HEK293 (cell line): ENCODE data around the gene ZNF350.

Experiments used
- BCL11A ChIP-seq: fragments of 450-650 bp; formaldehyde crosslinking; IDR thresholded peaks from 2 replicates; pipeline ENCODE4 v1.5.1; 2016; ENCODE audit warnings: low read depth, missing biosample characterization, missing genetic modification characterization
- GLIS1 ChIP-seq: fragments of 450-650 bp; formaldehyde crosslinking; IDR thresholded peaks from 2 replicates; pipeline ENCODE4 v1.5.1; 2016; ENCODE audit warnings: missing biosample characterization, missing genetic modification characterization
- KLF9 ChIP-seq: fragments of 450-650 bp; formaldehyde crosslinking; IDR thresholded peaks from 2 replicates; pipeline ENCODE4 v1.5.1; 2016; ENCODE audit warnings: missing biosample characterization, missing genetic modification characterization, low read depth
- ZBTB1 ChIP-seq: fragments of 450-650 bp; formaldehyde crosslinking; IDR thresholded peaks from 2 replicates; pipeline ENCODE4 v1.5.1; 2016; ENCODE audit warnings: missing biosample characterization, missing genetic modification characterization
- ZNF184 ChIP-seq: fragments of 450-650 bp; IDR thresholded peaks from 2 replicates; pipeline ENCODE4 v1.5.1; 2018; ENCODE audit warnings: missing biosample characterization, mild to moderate bottlenecking, missing genetic modification characterization
- ZNF239 ChIP-seq: fragments of 450-650 bp; formaldehyde crosslinking; IDR thresholded peaks from 2 replicates; pipeline ENCODE4 v1.5.1; 2016; ENCODE audit warnings: missing biosample characterization, missing genetic modification characterization
- ZNF274 ChIP-seq, 2 experiments: fragments of 200-500 bp in 1 of 2; fragments of 450-650 bp in 1 of 2; sonication (Bioruptor generic) in 1 of 2; formaldehyde crosslinking in 1 of 2; IDR thresholded peaks; 2 replicates each; pipeline versions ENCODE4 v1.5.1 to v1.6.1; 2014 to 2016; ENCODE audit warnings: borderline replicate concordance in 1 of 2, inconsistent platforms in 1 of 2, low read length in 1 of 2, missing biosample characterization in 1 of 2, missing genetic modification characterization in 1 of 2
- ZNF350 ChIP-seq: fragments of 450-650 bp; formaldehyde crosslinking; IDR thresholded peaks from 2 replicates; pipeline ENCODE4 v1.5.0; 2017; ENCODE audit warnings: missing biosample characterization, mild to moderate bottlenecking, missing genetic modification characterization
- ZNF354C ChIP-seq: fragments of 450-650 bp; formaldehyde crosslinking; IDR thresholded peaks from 2 replicates; pipeline ENCODE4 v1.5.1; 2016; ENCODE audit warnings: missing biosample characterization, missing genetic modification characterization, low read depth, borderline replicate concordance
- ZNF404 ChIP-seq: fragments of 450-650 bp; formaldehyde crosslinking; IDR thresholded peaks from 2 replicates; pipeline ENCODE4 v1.5.1; 2017; ENCODE audit warnings: missing biosample characterization, missing genetic modification characterization
- ZNF426 ChIP-seq: fragments of 450-650 bp; formaldehyde crosslinking; IDR thresholded peaks from 2 replicates; pipeline ENCODE4 v1.5.1; 2017; ENCODE audit warnings: missing biosample characterization, missing genetic modification characterization, mild to moderate bottlenecking, inconsistent platforms, moderate library complexity
- ZNF433 ChIP-seq: fragments of 450-650 bp; formaldehyde crosslinking; IDR thresholded peaks from 2 replicates; pipeline ENCODE4 v1.5.1; 2016; ENCODE audit warnings: missing biosample characterization, missing genetic modification characterization, low read depth
- ZNF555 ChIP-seq: fragments of 450-650 bp; formaldehyde crosslinking; conservative IDR thresholded peaks from 2 replicates; pipeline ENCODE4 v1.5.1; 2017; ENCODE audit warnings: missing biosample characterization, mild to moderate bottlenecking, missing genetic modification characterization, inconsistent platforms
- ZNF561 ChIP-seq: fragments of 450-650 bp; IDR thresholded peaks from 2 replicates; pipeline ENCODE4 v1.5.1; 2018; ENCODE audit warnings: missing biosample characterization, missing genetic modification characterization, borderline replicate concordance
- ZNF621 ChIP-seq: fragments of 450-650 bp; formaldehyde crosslinking; IDR thresholded peaks from 2 replicates; pipeline ENCODE4 v1.5.1; 2017; ENCODE audit warnings: missing biosample characterization, missing genetic modification characterization
- ZNF654 ChIP-seq: fragments of 450-650 bp; formaldehyde crosslinking; IDR thresholded peaks from 2 replicates; pipeline ENCODE4 v1.5.1; 2016; ENCODE audit warnings: low read depth, missing biosample characterization, missing genetic modification characterization
- ZNF677 ChIP-seq: fragments of 450-650 bp; IDR thresholded peaks from 2 replicates; pipeline ENCODE4 v1.5.0; 2018; ENCODE audit warnings: missing biosample characterization, mild to moderate bottlenecking, missing genetic modification characterization, moderate library complexity
- ZNF776 ChIP-seq: fragments of 450-650 bp; formaldehyde crosslinking; IDR thresholded peaks from 2 replicates; pipeline ENCODE4 v1.5.0; 2017; ENCODE audit warnings: missing biosample characterization, missing genetic modification characterization, borderline replicate concordance
- ZNF777 ChIP-seq: fragments of 450-650 bp; formaldehyde crosslinking; IDR thresholded peaks from 2 replicates; pipeline ENCODE4 v1.5.1; 2017; ENCODE audit warnings: missing biosample characterization, missing genetic modification characterization, borderline replicate concordance
- ZXDB ChIP-seq: fragments of 450-650 bp; formaldehyde crosslinking; IDR thresholded peaks from 2 replicates; pipeline ENCODE4 v1.5.1; 2016; ENCODE audit warnings: missing biosample characterization, missing genetic modification characterization
- TF ChIP-seq, protein P1 (sequence below): fragments of 450-650 bp; formaldehyde crosslinking; optimal IDR thresholded peaks from 2 replicates; pipeline ENCODE3; 2016; ENCODE audit warnings: missing biosample characterization, mild to moderate bottlenecking, missing genetic modification characterization
- TF ChIP-seq, protein P2 (sequence below): fragments of 450-650 bp; IDR thresholded peaks from 2 replicates; pipeline ENCODE4 v1.5.1; 2018; ENCODE audit warnings: missing biosample characterization, mild to moderate bottlenecking, missing genetic modification characterization
- TF ChIP-seq, protein P3 (sequence below): fragments of 450-650 bp; formaldehyde crosslinking; IDR thresholded peaks from 2 replicates; pipeline ENCODE4 v1.5.1; 2016; ENCODE audit warnings: missing biosample characterization, missing genetic modification characterization
- TF ChIP-seq, protein P4 (sequence below): fragments of 450-650 bp; formaldehyde crosslinking; IDR thresholded peaks from 2 replicates; pipeline ENCODE4 v1.5.1; 2016; ENCODE audit warnings: missing biosample characterization, missing genetic modification characterization
- TF ChIP-seq, protein P5 (sequence below): fragments of 450-650 bp; formaldehyde crosslinking; IDR thresholded peaks from 2 replicates; pipeline ENCODE4 v1.5.1; 2016; ENCODE audit warnings: missing biosample characterization, missing genetic modification characterization
- TF ChIP-seq, protein P6 (sequence below): fragments of 450-650 bp; formaldehyde crosslinking; IDR thresholded peaks from 2 replicates; pipeline ENCODE4 v1.5.1; 2016; ENCODE audit warnings: missing biosample characterization, missing genetic modification characterization, low read depth

The ZNF350 gene

DNA sequence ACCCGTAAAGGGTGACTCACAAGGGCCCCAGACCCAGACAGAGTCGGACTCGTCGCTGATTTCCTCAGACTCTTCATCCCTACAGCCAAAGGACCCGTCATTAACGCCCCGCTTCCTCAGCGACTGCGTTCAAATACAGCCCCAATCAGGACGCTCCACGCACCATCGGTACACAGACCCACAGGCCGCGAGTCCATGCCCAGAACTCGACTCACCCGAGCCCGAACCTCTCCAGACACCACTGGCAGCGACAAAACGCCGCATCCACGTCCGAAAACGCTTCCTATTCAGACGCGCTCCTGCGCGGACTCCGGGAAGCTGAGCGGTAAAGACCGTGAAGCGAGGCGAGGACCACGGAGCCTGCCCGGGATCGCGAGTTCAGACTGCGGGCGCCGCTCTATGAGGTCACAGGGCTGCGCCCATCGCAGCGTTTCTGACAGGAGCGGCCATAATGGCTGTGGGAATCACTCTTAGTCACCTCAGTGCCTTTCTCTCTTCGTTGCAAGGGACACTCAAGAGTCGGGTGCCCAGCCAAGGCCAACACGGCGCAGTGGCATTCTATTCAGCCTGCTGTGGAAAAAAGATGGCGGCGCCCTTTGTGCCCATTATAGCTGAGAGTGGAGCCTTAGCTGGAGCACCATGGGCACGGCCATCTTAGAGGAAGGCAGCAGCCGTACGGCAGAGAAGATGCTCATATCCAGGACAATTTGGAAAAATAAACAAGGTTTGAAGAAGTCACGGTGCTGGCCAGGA is 41.6 kb upstream of the ZNF350 start, which contains the start of gene ZNF614 (continued):
- no peak for TF ChIP-seq BCL11A (tag by site-specific recombination)
- peak; percentile 78 for TF ChIP-seq ZXDB
- TF ChIP-seq, protein P1, sequence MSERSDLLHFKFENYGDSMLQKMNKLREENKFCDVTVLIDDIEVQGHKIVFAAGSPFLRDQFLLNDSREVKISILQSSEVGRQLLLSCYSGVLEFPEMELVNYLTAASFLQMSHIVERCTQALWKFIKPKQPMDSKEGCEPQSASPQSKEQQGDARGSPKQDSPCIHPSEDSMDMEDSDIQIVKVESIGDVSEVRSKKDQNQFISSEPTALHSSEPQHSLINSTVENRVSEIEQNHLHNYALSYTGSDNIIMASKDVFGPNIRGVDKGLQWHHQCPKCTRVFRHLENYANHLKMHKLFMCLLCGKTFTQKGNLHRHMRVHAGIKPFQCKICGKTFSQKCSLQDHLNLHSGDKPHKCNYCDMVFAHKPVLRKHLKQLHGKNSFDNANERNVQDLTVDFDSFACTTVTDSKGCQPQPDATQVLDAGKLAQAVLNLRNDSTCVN: peak; percentile 72
- TF ChIP-seq ZNF184 (tag by site-specific recombination): no peak
- TF ChIP-seq, protein P2, sequence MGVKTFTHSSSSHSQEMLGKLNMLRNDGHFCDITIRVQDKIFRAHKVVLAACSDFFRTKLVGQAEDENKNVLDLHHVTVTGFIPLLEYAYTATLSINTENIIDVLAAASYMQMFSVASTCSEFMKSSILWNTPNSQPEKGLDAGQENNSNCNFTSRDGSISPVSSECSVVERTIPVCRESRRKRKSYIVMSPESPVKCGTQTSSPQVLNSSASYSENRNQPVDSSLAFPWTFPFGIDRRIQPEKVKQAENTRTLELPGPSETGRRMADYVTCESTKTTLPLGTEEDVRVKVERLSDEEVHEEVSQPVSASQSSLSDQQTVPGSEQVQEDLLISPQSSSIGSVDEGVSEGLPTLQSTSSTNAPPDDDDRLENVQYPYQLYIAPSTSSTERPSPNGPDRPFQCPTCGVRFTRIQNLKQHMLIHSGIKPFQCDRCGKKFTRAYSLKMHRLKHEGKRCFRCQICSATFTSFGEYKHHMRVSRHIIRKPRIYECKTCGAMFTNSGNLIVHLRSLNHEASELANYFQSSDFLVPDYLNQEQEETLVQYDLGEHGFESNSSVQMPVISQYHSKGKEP (tag by site-specific recombination): no peak
- no peak for TF ChIP-seq ZNF354C (tag by site-specific recombination)
- TF ChIP-seq ZNF239: no peak
- TF ChIP-seq, protein P3, sequence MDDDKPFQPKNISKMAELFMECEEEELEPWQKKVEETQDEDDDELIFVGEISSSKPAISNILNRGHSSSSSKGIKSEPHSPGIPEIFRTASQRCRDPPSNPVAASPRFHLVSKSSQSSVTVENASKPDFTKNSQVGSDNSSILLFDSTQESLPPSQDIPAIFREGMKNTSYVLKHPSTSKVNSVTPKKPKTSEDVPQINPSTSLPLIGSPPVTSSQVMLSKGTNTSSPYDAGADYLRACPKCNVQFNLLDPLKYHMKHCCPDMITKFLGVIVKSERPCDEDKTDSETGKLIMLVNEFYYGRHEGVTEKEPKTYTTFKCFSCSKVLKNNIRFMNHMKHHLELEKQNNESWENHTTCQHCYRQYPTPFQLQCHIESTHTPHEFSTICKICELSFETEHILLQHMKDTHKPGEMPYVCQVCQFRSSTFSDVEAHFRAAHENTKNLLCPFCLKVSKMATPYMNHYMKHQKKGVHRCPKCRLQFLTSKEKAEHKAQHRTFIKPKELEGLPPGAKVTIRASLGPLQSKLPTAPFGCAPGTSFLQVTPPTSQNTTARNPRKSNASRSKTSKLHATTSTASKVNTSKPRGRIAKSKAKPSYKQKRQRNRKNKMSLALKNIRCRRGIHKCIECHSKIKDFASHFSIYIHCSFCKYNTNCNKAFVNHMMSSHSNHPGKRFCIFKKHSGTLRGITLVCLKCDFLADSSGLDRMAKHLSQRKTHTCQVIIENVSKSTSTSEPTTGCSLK (tag by site-specific recombination): no peak
- TF ChIP-seq, protein P4, sequence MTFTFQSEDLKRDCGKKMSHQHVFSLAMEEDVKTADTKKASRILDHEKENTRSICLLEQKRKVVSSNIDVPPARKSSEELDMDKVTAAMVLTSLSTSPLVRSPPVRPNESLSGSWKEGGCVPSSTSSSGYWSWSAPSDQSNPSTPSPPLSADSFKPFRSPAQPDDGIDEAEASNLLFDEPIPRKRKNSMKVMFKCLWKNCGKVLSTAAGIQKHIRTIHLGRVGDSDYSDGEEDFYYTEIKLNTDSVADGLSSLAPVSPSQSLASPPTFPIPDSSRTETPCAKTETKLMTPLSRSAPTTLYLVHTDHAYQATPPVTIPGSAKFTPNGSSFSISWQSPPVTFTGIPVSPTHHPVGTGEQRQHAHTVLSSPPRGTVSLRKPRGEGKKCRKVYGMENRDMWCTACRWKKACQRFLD: no peak
- no peak for TF ChIP-seq ZNF777 (tag by site-specific recombination)
- no peak for TF ChIP-seq ZNF404 (tag by site-specific recombination)
- no peak for TF ChIP-seq GLIS1 (tag by site-specific recombination)
- no peak for TF ChIP-seq ZNF776 (tag by site-specific recombination)
- no peak for TF ChIP-seq ZNF426
- TF ChIP-seq ZNF350 (tag by site-specific recombination): no peak
- TF ChIP-seq ZNF561 (tag by site-specific recombination): no peak
- TF ChIP-seq, protein P5, sequence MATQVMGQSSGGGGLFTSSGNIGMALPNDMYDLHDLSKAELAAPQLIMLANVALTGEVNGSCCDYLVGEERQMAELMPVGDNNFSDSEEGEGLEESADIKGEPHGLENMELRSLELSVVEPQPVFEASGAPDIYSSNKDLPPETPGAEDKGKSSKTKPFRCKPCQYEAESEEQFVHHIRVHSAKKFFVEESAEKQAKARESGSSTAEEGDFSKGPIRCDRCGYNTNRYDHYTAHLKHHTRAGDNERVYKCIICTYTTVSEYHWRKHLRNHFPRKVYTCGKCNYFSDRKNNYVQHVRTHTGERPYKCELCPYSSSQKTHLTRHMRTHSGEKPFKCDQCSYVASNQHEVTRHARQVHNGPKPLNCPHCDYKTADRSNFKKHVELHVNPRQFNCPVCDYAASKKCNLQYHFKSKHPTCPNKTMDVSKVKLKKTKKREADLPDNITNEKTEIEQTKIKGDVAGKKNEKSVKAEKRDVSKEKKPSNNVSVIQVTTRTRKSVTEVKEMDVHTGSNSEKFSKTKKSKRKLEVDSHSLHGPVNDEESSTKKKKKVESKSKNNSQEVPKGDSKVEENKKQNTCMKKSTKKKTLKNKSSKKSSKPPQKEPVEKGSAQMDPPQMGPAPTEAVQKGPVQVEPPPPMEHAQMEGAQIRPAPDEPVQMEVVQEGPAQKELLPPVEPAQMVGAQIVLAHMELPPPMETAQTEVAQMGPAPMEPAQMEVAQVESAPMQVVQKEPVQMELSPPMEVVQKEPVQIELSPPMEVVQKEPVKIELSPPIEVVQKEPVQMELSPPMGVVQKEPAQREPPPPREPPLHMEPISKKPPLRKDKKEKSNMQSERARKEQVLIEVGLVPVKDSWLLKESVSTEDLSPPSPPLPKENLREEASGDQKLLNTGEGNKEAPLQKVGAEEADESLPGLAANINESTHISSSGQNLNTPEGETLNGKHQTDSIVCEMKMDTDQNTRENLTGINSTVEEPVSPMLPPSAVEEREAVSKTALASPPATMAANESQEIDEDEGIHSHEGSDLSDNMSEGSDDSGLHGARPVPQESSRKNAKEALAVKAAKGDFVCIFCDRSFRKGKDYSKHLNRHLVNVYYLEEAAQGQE (tag by site-specific recombination): no peak
- no peak for TF ChIP-seq ZNF654 (tag by site-specific recombination)
- TF ChIP-seq KLF9: no peak; the same call in 1 of the 2 replicates
- TF ChIP-seq ZNF621: no peak
- TF ChIP-seq ZNF274 (IDR thresholded peaks at IDR 0.05; ENCODE audit: low read length): no peak
- no peak; the same call in 1 of the 2 replicates for TF ChIP-seq ZNF274 (tag by site-specific recombination; IDR thresholded peaks at IDR 0.05; ENCODE audit: borderline replicate concordance)
- no peak for TF ChIP-seq ZBTB1 (tag by site-specific recombination)
- TF ChIP-seq ZNF677: no peak
- TF ChIP-seq, protein P6, sequence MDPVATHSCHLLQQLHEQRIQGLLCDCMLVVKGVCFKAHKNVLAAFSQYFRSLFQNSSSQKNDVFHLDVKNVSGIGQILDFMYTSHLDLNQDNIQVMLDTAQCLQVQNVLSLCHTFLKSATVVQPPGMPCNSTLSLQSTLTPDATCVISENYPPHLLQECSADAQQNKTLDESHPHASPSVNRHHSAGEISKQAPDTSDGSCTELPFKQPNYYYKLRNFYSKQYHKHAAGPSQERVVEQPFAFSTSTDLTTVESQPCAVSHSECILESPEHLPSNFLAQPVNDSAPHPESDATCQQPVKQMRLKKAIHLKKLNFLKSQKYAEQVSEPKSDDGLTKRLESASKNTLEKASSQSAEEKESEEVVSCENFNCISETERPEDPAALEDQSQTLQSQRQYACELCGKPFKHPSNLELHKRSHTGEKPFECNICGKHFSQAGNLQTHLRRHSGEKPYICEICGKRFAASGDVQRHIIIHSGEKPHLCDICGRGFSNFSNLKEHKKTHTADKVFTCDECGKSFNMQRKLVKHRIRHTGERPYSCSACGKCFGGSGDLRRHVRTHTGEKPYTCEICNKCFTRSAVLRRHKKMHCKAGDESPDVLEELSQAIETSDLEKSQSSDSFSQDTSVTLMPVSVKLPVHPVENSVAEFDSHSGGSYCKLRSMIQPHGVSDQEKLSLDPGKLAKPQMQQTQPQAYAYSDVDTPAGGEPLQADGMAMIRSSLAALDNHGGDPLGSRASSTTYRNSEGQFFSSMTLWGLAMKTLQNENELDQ (tag by site-specific recombination): no peak
- no peak for TF ChIP-seq ZNF555 (tag by site-specific recombination)
- no peak for TF ChIP-seq ZNF433 (tag by site-specific recombination)
